ENCODE results near the gene ZCCHC17. TPM values are rescaled to one million over a fixed set of nuclear protein-coding genes. Genes with fewer than 3 reads are reported as not detected.

The ZCCHC17 gene
- total RNA-seq, 2 donors from 2014 or later = 13.1 to 21.7 TPM

- Histone ChIP-seq H3K27ac (no peak within 1 kb of the TSS), H3K27me3 (replicated peaks; ENCODE audit: insufficient read depth) (no peaks in the 10 kb centered on the region)
Measured at GRCh38 chr1:31412732-31413404, 116.0 kb downstream of the ZCCHC17 start, which contains the start of gene SERINC2. Gene SERINC2 (plus strand): TSS chr1:31413213. CDS start chr1:31413266, 53 bp downstream.

GRCh38 chr1:31413405-31414001, 116.7 kb downstream of the ZCCHC17 start:
- no peaks in the 10 kb centered on the region for H3K9me3 ChIP-seq
- ATAC-seq (ENCODE audit: insufficient number of reproducible peaks, low FRiP score, low read depth) = peak; percentile 30
- no peak overlapping the region for H3K27ac ChIP-seq
- no peaks in the 10 kb centered on the region for H3K36me3 ChIP-seq
- no peak for TF ChIP-seq CTCF (IDR thresholded peaks at IDR 0.05)
- H3K27me3 ChIP-seq (replicated peaks; ENCODE audit: insufficient read depth) = no peaks in the 10 kb centered on the region
- DNase-seq (ENCODE audit: low spot score) = peak; percentile 29
- H3K4me3 ChIP-seq = peak overlapping the region; percentile 87
- H3K4me1 ChIP-seq (ENCODE audit: control insufficient read depth in 1 of 2, low read depth in 2 of 2) = peaks cover 3 to 13% of the 10 kb centered on the region in 2 donors

More at GRCh38 chr1:31412732-31413404, 116.0 kb downstream of the ZCCHC17 start, which contains the start of gene SERINC2:
- no peak for TF ChIP-seq CTCF (IDR thresholded peaks at IDR 0.05)
- Histone ChIP-seq H3K36me3 (no peaks in the 10 kb centered on the region), H3K4me3 (peak within 1 kb of the TSS; percentile 87), H3K9me3 (no peaks in the 10 kb centered on the region), H3K4me1 (ENCODE audit: control insufficient read depth in 1 of 2, low read depth in 2 of 2) (peaks cover 3 to 13% of the 10 kb centered on the region in 2 donors)
- DNase-seq (ENCODE audit: low spot score) (no peak), ATAC-seq (ENCODE audit: insufficient number of reproducible peaks, low FRiP score, low read depth) (peak; percentile 37)

Other genes with a start within 250 kb of the ZCCHC17 start
- gene PUM1, start 231.3 kb upstream of the ZCCHC17 start, total RNA-seq = 10 to 100 TPM; 70.4 to 97.9 TPM
- not detected for gene NKAIN1, start 57.1 kb upstream of the ZCCHC17 start, total RNA-seq
- gene SNRNP40, start 244 bp upstream of the ZCCHC17 start, total RNA-seq = 10 to 100 TPM; 26.5 to 44.1 TPM
- gene FABP3, start 76.0 kb downstream of the ZCCHC17 start, total RNA-seq = 10 to 100 TPM; 19.2 to 28.6 TPM
- 10 to 100 TPM in 1 of 2 donors, 1 to 10 TPM in 1; 7.6 to 12.3 TPM for gene SERINC2, start 116.2 kb downstream of the ZCCHC17 start, total RNA-seq